A549 treated with GW870086 at 1 μM for 4 hours (cell line): ENCODE results near the gene FBL. TPM values are rescaled to one million over a fixed set of nuclear protein-coding genes. Genes with fewer than 3 reads are reported as not detected.

Experiments used
- total RNA-seq: library from RNA; stranded (reverse); fragments of 200-300 nt; extraction: Qiagen RNA extraction; gene quantifications from 5 replicates; pipeline ENCODE4 v1.2.3, GENCODE V29; 2022; ENCODE audit warnings: low read depth

FBL gene
- total RNA-seq: 596 to 756 TPM (median 711 TPM) in 5 replicates

GRCh38 chr19:39845933-39846677 lies at the start of gene FBL:
Gene FBL, minus strand, starts transcription at chr19:39846379. Its CDS starts 79 bp downstream, at chr19:39846300.

GRCh38 chr19:39833464-39834286 lies 12.5 kb downstream of the FBL start, which contains the start of gene DYRK1B:
Gene DYRK1B, minus strand, starts transcription at chr19:39834162. Its CDS starts 2,295 bp downstream, at chr19:39831867.

Other genes with a start within 250 kb of the FBL start
- gene LGALS13, start 243.9 kb downstream of the FBL start, total RNA-seq: not detected in 5 replicates
- gene LGALS16, start 190.5 kb downstream of the FBL start, total RNA-seq: not detected in 5 replicates
- not detected in 5 replicates for gene LGALS14, start 141.9 kb downstream of the FBL start, total RNA-seq
- not detected in 5 replicates for gene CLC, start 108.3 kb downstream of the FBL start, total RNA-seq
- gene LEUTX, start 67.5 kb downstream of the FBL start, total RNA-seq: not detected in 5 replicates
- gene DYRK1B, start 12.2 kb downstream of the FBL start, total RNA-seq: 16.7 to 22.1 TPM (median 20.6 TPM) in 5 replicates
- gene FCGBP, start 88.3 kb upstream of the FBL start, total RNA-seq: 0.54 to 1.1 TPM (median 0.87 TPM) in 5 replicates
- gene PSMC4, start 124.8 kb upstream of the FBL start, total RNA-seq: 263 to 295 TPM (median 276 TPM) in 5 replicates
- gene ZNF546, start 150.7 kb upstream of the FBL start, total RNA-seq: 2.1 to 3.2 TPM (median 2.4 TPM) in 5 replicates
- 6.0 to 8.2 TPM (median 6.8 TPM) in 5 replicates for gene ZNF780B, start 209.9 kb upstream of the FBL start, total RNA-seq
- gene ZNF780A, start 244.6 kb upstream of the FBL start, total RNA-seq: 28.9 to 33.3 TPM (median 31.7 TPM) in 5 replicates